ENCODE data around the gene NECAB3. TPM values are rescaled to one million over a fixed set of nuclear protein-coding genes. Genes with fewer than 3 reads are reported as not detected.

The NECAB3 gene
- total RNA-seq, 2 donors from 2014 or later = 77.2 to 92.3 TPM

DNA sequence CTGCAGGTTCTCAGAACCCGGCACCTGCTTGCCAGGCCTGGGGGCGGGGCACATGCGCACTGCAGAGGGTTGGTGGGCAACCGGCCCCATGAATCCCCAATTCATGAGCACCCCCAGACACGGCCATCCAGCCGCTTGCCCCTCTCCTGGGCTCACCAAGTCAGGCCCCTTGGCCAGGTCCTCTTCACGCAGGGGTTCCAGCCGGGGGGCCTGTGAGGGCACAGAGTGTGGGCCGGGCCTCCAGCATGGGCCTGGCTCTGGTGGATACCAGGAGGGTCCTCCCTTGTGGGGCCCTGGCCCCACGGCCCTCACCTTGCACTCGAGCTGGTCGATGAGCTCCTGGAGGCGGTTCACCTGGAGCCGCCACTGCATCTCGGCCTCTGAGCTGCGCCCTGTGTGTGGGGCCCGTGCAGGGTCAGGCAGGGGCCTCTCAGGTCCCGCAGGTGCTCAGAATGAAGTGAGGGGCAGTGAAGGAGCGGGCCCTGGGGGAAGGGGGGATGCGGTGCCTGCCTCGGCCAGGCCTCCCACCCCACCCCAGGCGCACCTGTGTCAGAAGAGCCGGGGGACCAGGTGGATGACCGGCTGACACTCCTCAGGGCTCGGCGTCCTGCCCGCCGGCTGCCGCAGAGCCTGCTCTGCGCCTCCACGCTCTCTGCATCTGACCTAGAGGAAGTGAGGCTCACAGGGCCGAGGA is 14.7 kb downstream of the NECAB3 start:
- WGBS, 2 experiments (ENCODE audit: insufficient coverage in 1 of 2, insufficient read length in 1 of 2) = 94 to 95% methylated on average over 24 to 32 of the region's 32 CpGs
- H3K27ac Mint-ChIP-seq = peak overlapping the region; percentile 28
- peaks cover 14% of the 10 kb centered on the region for H3K36me3 Mint-ChIP-seq (ENCODE audit: low read depth)
- H3K27me3 Mint-ChIP-seq (ENCODE audit: insufficient read depth) = no peaks in the 10 kb centered on the region
- no peaks in the 10 kb centered on the region for H3K27me3 ChIP-seq (ENCODE audit: control insufficient read depth, insufficient read depth, low read length, poor library complexity, severe bottlenecking)
- peaks cover 3% of the 10 kb centered on the region for H3K4me1 ChIP-seq (ENCODE audit: control insufficient read depth, insufficient read depth, low read length)
- H3K27ac ChIP-seq (ENCODE audit: low read depth, low read length) = no peak overlapping the region
- H3K9me3 Mint-ChIP-seq = no peaks in the 10 kb centered on the region
- no peak overlapping the region for H3K4me3 ChIP-seq (ENCODE audit: low read length)
- TF ChIP-seq, protein P1, sequence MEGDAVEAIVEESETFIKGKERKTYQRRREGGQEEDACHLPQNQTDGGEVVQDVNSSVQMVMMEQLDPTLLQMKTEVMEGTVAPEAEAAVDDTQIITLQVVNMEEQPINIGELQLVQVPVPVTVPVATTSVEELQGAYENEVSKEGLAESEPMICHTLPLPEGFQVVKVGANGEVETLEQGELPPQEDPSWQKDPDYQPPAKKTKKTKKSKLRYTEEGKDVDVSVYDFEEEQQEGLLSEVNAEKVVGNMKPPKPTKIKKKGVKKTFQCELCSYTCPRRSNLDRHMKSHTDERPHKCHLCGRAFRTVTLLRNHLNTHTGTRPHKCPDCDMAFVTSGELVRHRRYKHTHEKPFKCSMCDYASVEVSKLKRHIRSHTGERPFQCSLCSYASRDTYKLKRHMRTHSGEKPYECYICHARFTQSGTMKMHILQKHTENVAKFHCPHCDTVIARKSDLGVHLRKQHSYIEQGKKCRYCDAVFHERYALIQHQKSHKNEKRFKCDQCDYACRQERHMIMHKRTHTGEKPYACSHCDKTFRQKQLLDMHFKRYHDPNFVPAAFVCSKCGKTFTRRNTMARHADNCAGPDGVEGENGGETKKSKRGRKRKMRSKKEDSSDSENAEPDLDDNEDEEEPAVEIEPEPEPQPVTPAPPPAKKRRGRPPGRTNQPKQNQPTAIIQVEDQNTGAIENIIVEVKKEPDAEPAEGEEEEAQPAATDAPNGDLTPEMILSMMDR (conservative IDR thresholded peaks at IDR 0.05) = no peak
- H3K36me3 ChIP-seq (ENCODE audit: control insufficient read depth, insufficient read depth, low read length) = peaks cover 6% of the 10 kb centered on the region
- H3K4me3 Mint-ChIP-seq = no peak overlapping the region
- no peaks in the 10 kb centered on the region for H3K9me3 ChIP-seq (ENCODE audit: control insufficient read depth, low read length)
- no peak overlapping the region for H3K9ac ChIP-seq (ENCODE audit: extremely low read depth, low read length, poor library complexity, severe bottlenecking)
- DNase-seq = no peak
- peaks cover 8% of the 10 kb centered on the region for H3K4me1 Mint-ChIP-seq

- H3K27ac Mint-ChIP-seq = peak overlapping the region; percentile 28
- no peaks in the 10 kb centered on the region for H3K27me3 Mint-ChIP-seq (ENCODE audit: insufficient read depth)
- no peak overlapping the region for H3K4me3 Mint-ChIP-seq
- H3K36me3 Mint-ChIP-seq (ENCODE audit: low read depth) = peaks cover 14% of the 10 kb centered on the region
- TF ChIP-seq, protein P1 (conservative IDR thresholded peaks at IDR 0.05) = no peak
- H3K4me1 Mint-ChIP-seq = peaks cover 9% of the 10 kb centered on the region
- no peak overlapping the region for H3K27ac ChIP-seq (ENCODE audit: low read depth, low read length)
- no peak overlapping the region for H3K9ac ChIP-seq (ENCODE audit: extremely low read depth, low read length, poor library complexity, severe bottlenecking)
- peaks cover 6% of the 10 kb centered on the region for H3K36me3 ChIP-seq (ENCODE audit: control insufficient read depth, insufficient read depth, low read length)
- DNase-seq = no peak
- WGBS, 2 experiments (ENCODE audit: insufficient coverage in 1 of 2, insufficient read length in 1 of 2) = 93 to 95% methylated on average over 3 to 4 of the region's 4 CpGs
- H3K9me3 Mint-ChIP-seq = no peaks in the 10 kb centered on the region
- H3K9me3 ChIP-seq (ENCODE audit: control insufficient read depth, low read length) = no peaks in the 10 kb centered on the region
- H3K27me3 ChIP-seq (ENCODE audit: control insufficient read depth, insufficient read depth, low read length, poor library complexity, severe bottlenecking) = no peaks in the 10 kb centered on the region
- H3K4me1 ChIP-seq (ENCODE audit: control insufficient read depth, insufficient read depth, low read length) = peaks cover 3% of the 10 kb centered on the region
- no peak overlapping the region for H3K4me3 ChIP-seq (ENCODE audit: low read length)
Observed at GRCh38 chr20:33658929-33659328, 15.3 kb downstream of the NECAB3 start.

- H3K4me1 ChIP-seq (ENCODE audit: control insufficient read depth, insufficient read depth, low read length) = peaks cover 3% of the 10 kb centered on the region
- 90 to 96% methylated on average over 4 to 8 of the region's 8 CpGs for WGBS, 2 experiments (ENCODE audit: insufficient coverage in 1 of 2, insufficient read length in 1 of 2)
- no peak overlapping the region for H3K27ac Mint-ChIP-seq
- no peak overlapping the region for H3K27ac ChIP-seq (ENCODE audit: low read depth, low read length)
- H3K27me3 ChIP-seq (ENCODE audit: control insufficient read depth, insufficient read depth, low read length, poor library complexity, severe bottlenecking) = no peaks in the 10 kb centered on the region
- no peak overlapping the region for H3K4me3 Mint-ChIP-seq
- H3K36me3 Mint-ChIP-seq (ENCODE audit: low read depth) = peaks cover 14% of the 10 kb centered on the region
- H3K9me3 Mint-ChIP-seq = no peaks in the 10 kb centered on the region
- peaks cover 6% of the 10 kb centered on the region for H3K36me3 ChIP-seq (ENCODE audit: control insufficient read depth, insufficient read depth, low read length)
- H3K27me3 Mint-ChIP-seq (ENCODE audit: insufficient read depth) = no peaks in the 10 kb centered on the region
- no peak overlapping the region for H3K4me3 ChIP-seq (ENCODE audit: low read length)
- DNase-seq = peak; percentile 40
- TF ChIP-seq, protein P1 (conservative IDR thresholded peaks at IDR 0.05) = no peak
- no peaks in the 10 kb centered on the region for H3K9me3 ChIP-seq (ENCODE audit: control insufficient read depth, low read length)
- peaks cover 12% of the 10 kb centered on the region for H3K4me1 Mint-ChIP-seq
- H3K9ac ChIP-seq (ENCODE audit: extremely low read depth, low read length, poor library complexity, severe bottlenecking) = no peak overlapping the region
Observed at GRCh38 chr20:33658510-33658909, 15.7 kb downstream of the NECAB3 start.
